HG02973 (cell line): ENCODE data around the gene RPL10.

Experiments used
- ATAC-seq: cut with Tn5 transposase; IDR thresholded peaks from one replicate; pipeline ENCODE4 v1.9.1; 2021; ENCODE audit warnings: moderate library complexity; ENCODE audit not compliant: unreplicated experiment

RPL10 gene

DNA sequence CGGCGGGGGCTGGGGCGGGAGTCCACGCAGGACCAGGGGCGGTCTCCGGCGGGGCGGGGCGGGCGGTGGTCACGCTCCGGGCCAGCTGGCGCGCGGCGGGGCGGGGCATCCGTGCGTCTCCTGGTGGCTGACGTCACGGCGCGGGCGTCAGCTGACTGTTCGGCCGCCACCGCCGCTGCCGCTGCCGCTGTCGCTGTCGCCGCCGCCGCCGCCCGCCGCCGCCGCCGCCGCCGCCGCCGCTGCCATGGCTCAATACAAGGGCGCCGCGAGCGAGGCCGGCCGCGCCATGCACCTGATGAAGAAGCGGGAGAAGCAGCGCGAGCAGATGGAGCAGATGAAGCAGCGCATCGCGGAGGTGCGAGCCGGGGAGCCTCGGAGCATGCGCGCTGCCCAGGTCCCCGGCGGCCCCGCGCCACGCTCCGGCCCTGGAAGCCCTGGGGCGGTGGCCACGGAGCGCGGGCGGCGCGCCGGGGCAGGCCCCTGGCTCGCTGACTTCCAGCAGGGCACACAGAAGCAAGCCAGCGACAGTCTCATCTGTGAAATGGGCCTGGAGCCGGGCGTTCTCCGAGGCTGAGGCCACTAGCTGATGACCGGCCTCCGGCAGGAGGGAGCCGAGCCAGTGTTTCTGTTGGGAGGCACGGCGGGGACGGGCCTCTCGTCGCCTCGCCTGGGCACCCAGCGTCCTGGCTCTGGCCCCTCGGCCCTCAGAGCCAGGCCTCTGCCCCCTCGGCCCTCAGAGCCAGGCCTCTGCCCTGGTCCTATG lies 46.0 kb downstream of the RPL10 start, which contains the start of gene FAM50A:
Gene FAM50A (plus strand): TSS at position 150 of the 763 bp plus-strand sequence. CDS start 95 bp downstream, at position 245.
- ATAC-seq: peak; percentile 54

DNA sequence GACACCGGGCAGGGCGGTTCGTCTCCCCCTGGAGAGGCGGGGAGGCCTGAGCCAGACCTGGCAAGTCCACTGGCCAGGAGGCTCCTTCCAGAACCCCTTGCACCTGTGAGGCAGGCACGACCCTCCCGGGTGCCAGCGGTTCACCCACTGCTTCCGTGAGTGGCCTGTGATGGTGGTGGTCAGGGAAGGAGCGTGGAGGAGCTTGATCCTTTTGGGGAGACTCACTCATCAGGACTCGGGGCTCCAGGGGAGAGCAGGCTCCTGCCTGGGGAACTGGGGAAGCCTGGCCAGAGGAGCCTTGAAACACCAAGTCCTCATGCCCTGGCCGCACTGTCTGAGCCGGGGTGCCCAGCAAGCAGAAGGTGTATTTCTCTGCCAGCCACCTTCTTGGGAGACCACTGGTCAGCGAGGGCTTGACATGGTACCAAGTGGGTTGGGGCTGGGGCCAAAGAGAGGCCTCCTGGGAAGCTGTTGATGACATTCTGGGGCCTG lies 46.6 kb downstream of the RPL10 start:
- ATAC-seq: no peak

GRCh38 chrX:154445776-154446175 lies 47.6 kb downstream of the RPL10 start:
- no peak for ATAC-seq

DNA sequence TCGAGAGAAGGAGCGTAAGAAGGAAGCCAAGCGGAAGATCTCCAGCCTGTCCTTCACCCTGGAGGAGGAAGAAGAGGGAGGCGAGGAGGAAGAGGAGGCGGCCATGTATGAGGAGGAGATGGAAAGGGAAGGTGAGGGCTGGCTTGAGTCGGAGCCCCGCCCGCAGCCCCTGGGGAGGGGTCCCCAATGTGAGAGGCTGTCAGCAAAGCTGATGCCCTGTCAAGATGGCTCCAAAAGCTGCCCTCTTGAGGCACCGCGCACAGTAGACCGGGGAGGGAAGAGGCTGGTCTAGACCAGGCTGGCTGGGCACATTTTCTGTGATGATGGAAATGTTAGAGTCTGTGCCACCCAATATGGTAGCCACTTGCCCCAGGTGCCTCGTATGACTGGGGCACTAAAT lies 48.3 kb downstream of the RPL10 start:
- ATAC-seq: no peak

GRCh38 chrX:154448484-154448883 lies 50.3 kb downstream of the RPL10 start:
- ATAC-seq: no peak

- no peak for ATAC-seq
Observed at GRCh38 chrX:154449618-154450017, 51.4 kb downstream of the RPL10 start.

GRCh38 chrX:154450312-154450711 lies 52.1 kb downstream of the RPL10 start:
- ATAC-seq: no peak
